GM21381 (cell line): Measurements from ENCODE around the gene TP53I3.
A peak's percentile ranks its signal among the peaks of the same experiment; 100 is the strongest.
"Not testable (repeated sequence)": the region's sequence is repeated elsewhere in the genome, so short reads cannot be mapped to it uniquely, and the experiment has no call there.

ENCODE experiments used
- ATAC-seq: cut with Tn5 transposase; IDR thresholded peaks from one replicate; pipeline ENCODE4 v1.9.1; 2021; ENCODE audit warnings: mild to moderate bottlenecking, moderate library complexity; ENCODE audit not compliant: unreplicated experiment

The TP53I3 gene

DNA sequence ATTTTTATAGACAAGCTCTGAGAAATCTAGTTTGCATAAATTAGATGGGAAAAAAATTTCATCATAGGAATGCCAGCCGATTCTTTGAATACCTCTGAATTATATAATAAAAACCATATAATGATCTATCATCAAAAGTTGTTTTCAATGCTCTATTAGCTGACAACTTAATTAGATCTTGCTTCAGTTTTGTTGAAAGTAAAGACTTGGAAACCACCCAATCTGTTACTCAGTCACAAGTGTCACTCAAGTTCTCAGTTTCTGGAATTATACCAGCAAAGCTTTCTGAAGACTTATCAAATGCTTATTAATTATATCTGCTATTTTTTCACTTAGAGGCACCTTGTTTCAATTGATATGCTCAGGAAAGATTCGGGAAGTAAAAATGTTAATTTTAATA lies 17.4 kb upstream of the TP53I3 start:
- ATAC-seq, result no peak

DNA sequence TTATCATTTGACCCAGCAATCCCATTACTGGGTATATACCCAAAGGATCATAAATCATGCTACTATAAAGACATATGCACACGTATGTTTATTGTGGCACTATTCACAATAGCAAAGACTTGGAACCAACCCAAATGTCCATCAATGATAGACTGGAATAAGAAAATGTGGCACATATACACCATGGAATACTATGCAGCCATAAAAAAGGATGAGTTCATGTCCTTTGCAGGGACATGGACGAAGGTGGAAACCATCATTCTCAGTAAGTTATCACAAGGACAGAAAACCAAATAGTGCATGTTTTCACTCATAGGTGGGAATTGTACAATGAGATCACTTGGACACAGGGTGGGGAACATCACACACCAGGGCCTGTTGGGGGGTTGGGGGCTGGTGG lies 16.1 kb upstream of the TP53I3 start:
- ATAC-seq, result not testable (repeated sequence)

DNA sequence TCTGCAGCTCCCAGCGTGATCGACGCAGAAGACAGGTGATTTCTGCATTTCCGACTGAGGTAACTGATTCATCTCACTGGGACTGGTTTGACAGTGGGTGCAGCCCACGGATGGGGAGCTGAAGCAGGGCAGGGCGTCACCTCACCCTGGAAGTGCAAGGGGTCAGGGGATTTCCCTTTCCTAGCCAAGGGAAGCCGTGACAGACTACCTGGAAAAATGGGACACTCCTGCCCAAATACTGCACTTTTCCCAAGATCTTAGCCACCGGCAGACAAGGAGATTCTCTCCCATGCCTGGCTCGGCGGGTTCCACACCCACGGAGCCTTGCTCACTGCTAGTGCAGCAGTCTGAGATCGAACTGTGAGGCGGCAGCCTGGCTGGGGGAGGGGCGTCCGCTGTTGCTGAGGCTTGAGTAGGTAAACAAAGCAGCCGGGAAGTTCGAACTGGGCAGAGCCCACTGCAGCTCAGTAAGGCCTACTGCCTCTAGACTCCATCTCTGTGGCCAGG lies 10.6 kb upstream of the TP53I3 start:
- not testable (repeated sequence) for ATAC-seq

DNA sequence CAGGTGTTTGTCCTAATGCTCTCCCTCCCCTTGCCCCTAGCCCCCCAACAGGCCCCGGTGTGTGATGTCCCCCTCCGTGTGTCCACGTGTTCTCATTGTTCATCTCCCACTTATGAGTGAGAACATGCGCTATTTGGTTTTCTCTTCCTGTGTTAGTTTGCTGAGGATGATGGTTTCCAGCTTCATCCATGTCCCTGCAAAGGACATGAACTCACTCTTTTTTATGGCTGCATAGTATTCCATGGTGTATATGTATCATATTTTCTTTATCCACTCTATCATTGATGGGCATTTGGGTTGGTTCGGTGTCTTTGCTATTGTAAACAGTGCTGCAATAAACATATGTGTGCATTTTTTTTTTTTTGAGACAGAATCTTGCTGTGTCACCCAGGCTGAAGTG lies 8.6 kb upstream of the TP53I3 start:
- ATAC-seq, result not testable (repeated sequence)

DNA sequence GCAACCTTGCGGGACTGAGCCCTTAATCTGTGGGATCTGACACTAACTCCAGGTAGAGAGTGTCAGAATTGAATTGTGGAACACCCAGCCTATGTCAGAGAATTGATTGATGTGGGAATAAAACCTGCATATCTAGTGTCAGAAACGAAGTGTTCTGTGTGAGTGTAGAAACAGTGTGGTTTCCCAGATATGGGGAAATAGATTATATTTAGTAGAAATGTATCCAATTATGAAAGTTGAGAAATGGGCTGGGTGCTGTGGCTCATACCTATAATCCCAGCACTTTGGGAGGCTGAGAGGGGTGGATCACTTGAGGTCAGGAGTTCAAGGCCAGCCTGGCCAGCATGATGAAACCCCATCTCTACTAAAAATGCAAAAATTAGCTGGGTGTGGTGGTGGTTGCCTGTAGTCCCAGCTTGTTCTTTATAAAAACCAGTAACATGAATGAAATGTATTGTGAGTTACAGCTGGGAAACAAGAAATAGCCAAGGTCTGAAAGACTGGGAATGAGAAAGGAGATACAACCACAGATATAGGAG lies 4.3 kb upstream of the TP53I3 start:
- ATAC-seq, result no peak

DNA sequence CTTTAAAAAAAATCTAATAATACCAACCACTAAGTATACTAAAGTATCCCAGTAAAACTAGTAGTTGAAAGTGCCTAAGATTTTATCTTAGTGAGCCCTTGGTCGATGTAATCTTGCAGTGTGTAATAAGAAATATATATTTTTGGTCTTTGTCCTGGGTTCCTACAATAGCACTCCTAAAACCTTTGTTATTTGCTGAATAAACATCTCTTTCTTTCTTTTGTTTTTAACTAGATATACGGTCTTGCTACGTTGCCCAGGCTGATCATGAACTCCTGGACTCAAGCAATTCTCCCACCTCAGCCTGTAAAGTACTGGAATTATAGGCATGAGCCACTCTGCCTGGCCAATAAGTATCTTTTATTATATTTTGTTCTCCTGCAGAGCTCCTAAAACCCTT lies 2.4 kb upstream of the TP53I3 start:
- no peak for ATAC-seq

DNA sequence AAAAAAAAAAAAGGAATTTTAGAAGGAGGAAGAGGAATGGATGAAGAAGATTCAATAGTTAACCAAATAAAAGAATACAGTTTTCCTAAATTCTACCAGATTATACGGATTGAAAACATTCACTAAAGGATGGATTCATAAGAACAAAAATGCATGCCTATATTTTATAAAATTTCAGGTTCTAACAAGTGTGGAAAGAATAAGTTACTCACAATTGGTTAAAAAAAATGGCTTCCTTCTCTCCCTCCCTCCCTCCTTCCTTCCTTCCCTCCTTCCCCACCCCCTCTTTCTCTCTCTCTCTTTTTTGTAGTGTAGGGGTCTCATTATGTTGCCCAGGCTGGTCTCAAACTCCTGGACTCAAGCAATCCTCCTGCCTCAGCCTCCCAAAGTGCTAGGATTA lies 1.6 kb upstream of the TP53I3 start:
- no peak for ATAC-seq

DNA sequence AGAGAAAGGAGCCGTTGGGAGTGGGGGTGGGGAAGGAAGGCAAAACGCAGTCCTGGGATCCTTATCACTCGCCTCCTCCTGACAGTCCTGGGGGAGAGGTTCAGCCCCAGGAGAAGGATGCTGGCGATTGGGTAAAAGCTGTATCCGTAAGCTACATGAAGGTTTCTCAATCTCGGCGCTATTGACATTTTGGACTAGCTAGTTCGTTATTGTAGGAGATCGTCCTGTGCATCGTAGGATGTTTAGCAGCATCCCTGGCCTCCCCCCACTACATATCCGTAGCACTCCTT lies 511 bp upstream of the TP53I3 start:
- ATAC-seq, result no peak

DNA sequence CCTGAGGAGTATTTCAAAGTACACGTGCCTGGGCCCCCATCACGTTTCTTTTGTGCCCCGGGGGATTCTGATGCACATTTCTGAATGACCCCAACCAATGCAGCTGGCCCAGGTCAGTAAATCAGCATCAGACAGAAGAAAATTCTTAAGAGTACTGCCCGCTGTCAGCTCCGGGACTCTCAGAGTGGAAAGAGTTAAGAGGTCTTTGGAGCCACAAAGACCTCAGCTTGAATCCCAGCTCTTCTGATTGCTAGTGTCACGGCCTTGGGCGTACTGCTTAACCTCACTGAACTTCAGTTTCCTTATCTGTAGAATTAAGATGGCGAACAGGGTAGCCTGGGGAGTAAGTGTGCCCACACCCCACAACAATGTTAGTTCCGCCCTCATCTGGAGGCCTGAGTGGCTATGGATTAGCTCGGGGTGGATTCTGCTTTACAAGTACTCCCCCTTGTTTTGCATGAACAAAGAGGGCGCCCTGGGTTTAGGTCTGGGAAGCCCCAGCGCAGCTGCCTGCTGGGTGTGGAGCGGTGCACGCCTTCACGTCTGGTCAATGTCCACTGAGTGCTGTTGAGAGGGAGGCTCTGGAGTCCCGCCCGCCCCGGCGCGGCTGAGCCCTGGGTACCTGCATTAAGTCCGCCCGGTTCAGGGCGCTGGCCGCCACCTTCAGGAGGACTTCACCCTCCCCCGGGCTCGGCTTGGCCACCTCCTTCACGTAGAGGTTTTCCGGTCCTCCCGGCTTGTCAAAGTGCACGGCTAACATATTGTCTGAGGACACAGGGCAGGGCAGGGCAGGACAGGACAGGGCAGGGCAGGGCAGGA lies 858 bp downstream of the TP53I3 start:
- peak; percentile 78 for ATAC-seq

DNA sequence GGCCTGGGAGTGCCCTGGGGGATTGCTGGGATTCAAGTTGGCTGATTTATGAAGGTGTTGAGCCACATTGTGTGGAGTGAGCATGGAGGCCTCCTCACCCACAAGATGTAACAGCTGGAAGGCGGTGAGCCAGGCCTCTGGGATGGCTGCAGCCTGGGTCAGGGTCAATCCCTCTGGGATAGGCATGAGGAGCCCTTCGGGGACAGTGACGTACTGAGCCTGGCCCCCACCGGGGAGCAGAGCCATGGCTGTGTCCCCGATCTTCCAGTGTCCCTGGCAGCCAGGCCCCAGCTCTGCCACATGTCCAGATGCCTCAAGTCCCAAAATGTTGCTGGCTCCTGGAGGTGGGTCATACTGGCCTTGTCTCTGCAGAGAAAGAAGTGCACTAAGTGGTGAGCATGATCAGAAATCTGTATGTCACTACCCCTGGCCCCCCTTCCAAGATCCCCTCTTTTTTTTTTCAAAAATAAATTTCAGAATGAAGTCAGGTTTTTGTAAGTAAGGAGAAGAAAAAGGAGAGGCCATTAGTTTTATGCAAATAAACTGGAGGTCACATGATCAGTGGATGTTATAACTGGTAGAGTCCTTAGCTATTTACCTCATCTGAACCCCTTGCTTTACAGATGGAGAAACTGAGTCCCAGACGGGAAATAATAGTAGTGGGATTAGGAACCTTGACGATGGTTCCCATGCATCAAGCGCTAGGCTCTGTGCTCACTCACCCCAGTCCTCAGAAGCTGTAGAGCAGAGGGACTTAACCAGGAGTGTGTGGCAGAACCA lies 1.7 kb downstream of the TP53I3 start:
- no peak for ATAC-seq

DNA sequence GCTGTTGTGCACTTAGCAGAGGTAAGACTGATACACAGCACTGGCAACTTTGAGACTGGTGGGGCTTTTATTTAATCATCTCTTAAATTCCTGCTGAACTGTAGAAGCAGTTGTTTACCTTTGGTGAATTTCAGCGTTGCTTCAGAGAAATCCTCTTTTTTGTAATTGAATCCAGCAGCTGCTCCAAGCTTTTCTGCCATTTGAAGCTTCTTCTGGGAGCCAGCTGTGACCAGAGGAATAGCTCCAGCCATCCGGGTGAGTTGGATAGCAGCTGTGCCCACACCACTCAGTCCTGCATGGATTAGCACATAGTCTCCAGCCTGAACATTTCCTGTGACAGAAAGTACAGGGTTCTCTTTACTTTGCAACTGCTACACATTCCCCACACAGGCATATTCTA lies 3.9 kb downstream of the TP53I3 start:
- no peak for ATAC-seq

DNA sequence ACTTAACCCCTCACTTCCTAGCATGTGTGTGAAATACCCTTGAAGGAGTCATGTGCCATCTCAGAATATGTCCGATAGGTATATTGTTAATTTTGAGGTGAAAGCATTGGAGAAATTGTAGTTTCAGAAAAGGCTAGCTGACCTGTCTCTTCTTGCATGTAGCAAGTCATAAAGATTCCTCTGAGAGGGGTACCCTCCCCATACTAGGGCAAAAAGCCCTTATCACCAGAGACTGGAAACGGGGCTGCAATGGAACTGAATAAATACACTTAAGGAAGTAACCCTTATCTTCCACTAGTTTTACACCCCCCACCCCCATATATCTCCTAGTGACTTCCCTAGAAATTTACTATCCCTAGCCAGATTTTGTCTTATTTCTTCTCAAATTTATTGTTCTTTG lies 6.8 kb downstream of the TP53I3 start:
- ATAC-seq, result no peak

DNA sequence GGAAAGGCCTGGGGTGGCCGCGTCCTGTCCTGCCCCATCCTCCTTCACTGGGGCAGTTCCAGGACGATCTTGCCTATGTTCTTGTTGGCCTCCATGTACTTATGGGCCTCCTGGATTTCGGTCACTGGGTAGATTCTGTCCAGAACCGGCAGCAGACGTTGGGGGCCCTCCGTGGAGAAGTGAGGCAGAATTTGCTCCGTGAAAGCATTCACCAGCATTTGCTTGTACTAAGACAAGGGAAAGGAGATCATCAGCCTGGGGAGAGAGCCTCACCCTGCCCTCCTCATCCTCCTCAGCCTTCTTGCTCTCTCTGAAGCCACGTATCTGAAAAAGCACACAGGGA lies 7.1 kb downstream of the TP53I3 start:
- ATAC-seq, result no peak

DNA sequence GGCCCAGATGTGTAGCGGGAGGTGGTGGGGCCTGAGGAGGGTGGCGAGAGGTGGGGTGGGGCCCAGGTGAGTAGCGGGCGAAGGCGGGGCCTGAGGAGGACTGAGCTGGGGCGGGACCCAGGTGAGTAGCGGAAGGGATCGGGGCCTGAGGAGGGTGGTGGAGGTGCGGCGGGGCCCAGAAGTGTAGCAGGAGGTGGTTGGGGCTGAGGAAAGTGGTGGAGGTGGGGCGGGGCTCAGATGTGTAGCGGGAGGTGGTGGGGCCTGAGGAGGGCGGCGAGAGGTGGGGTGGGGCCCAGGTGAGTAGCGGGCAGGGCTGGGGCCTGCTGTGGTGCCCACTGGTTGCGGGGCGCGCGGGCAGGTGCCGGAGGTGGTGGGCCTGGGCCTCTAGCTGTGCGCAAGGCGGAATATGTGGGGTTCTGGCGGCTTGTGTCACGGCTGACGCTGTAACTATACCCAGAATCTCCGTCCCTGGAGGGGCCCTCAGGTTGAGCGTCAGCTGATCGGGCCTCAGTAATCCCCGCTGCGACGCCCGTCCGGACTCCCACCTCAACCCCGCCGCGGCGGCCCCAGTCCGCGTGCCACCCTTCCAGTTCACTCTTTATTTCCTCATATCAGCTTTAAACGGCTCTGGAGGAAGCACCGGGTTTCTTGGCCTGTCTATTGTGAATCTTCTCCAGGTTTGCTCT lies 7.6 kb downstream of the TP53I3 start:
- ATAC-seq, result peak; percentile 9

DNA sequence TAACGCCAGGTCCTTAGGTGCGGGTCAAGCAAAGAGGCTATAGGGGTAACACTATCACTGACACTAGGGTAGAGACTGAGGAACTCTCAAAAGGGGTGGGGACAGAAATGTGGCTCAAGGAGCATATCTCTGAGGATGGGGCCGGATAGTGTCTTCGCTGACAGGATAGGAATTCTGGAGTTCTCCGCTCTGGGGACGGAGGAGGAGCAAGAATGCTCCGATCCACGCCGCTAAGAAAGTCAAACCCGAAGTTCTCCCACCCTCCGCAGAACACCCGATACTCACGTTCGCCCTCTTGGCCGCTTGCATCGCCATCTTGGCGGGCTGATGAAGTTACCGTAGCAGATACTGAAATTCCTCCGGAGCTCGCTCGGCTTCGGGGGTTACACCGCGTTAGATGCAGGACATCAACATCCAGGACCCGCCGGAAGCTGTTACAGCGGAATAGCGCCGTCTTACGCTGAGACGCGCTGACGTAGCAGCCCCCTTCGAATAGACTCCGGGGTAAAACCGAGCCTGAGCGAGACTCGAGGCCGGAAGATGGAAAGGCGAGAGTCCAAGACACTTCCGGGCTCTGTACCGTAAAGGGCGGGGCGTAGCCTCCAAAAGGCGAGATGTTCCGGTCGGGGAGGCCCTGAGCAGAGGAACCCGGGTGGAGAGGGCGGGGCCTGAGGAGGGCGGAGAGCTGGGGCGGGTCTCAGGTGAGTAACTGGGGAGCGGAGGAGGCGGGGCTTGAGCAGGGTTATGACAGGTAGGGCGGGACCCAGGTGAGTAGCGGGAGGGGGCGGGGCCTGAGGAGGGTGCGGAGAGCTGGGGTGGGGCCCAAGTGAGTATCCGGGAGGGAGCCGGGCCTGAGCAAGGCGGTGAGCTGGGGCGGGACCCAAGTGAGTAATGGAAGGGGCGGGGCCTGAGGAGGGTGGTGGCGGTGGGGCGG lies 8.5 kb downstream of the TP53I3 start, which contains the start of gene SF3B6:
SF3B6 (minus strand) TSS at position 412 of the 934 bp plus-strand sequence; CDS start at position 315, 97 bp downstream.
- ATAC-seq, result peak; percentile 93

DNA sequence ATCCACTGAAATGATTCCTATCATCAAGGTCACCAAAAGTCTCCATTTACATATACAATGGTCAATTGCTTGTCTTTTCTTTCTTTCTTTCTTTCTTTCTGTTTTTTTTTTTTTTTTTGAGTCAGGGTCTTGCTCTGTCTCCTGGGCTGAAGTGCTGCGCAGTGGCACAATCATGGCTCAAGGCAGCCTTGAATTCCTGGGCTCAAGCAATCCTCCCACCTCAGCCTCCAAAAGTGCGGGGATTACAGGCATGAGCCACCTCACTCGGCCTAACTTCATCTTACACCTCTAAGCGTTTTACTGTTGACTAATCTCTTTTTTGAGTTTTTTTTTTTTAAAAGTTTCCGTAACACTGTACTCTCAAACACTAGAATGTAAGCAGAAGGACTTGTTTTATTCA lies 9.4 kb downstream of the TP53I3 start:
- no peak for ATAC-seq

DNA sequence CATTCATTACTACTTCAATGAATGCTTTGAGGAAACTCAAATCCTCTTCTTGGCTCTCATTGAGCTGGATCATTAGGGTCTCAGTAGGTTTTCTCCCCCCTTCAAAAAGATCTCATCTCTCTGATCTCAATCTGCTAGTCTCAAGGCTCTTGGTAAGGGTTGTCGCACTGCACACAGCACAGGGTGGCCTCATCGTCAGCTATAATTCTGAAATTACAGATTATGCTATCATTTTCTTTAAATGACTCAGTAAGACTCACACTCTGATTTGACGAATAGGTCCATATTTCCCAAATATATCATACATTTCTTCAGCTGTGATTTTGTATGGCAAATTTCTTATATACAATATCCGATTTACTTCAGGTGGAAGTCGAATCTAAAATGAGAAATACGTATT lies 10.8 kb downstream of the TP53I3 start:
- no peak for ATAC-seq

DNA sequence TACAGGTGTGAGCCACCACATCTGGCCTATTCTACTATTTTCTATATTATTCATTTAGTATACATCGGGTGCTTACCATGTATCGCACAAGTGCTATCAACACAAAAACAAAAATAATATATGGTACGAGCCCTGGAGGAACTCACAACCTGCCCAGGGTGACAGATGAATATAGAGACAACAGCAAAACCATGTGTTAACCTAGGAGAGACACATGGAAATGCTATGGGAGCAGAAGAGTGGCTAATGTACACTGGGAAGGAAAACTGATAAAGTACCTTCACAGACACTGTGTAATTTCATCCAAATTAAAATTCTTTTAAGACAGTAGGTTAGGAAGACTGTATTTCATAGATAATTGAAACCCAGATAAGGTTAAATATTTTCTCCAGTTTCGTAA lies 12.4 kb downstream of the TP53I3 start:
- no peak for ATAC-seq

DNA sequence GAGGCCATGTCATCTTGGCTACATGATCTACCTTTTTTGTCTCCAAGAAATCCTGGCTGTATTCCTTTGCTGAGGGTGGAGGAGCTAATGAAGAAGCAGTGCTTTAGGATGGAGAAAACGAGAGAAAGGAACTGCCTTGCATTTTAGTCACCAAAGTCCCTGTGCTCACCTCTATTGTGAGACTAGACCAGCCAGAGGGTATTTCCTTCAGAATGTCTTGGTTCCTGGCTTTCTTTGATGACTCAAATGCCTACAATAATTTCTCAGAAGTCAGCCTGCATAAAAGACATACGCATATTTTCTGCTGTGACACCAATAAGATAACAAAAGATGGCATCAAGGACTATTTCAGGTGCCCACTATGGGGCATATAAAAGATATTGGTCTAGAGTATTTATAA lies 19.3 kb downstream of the TP53I3 start:
- no peak for ATAC-seq

DNA sequence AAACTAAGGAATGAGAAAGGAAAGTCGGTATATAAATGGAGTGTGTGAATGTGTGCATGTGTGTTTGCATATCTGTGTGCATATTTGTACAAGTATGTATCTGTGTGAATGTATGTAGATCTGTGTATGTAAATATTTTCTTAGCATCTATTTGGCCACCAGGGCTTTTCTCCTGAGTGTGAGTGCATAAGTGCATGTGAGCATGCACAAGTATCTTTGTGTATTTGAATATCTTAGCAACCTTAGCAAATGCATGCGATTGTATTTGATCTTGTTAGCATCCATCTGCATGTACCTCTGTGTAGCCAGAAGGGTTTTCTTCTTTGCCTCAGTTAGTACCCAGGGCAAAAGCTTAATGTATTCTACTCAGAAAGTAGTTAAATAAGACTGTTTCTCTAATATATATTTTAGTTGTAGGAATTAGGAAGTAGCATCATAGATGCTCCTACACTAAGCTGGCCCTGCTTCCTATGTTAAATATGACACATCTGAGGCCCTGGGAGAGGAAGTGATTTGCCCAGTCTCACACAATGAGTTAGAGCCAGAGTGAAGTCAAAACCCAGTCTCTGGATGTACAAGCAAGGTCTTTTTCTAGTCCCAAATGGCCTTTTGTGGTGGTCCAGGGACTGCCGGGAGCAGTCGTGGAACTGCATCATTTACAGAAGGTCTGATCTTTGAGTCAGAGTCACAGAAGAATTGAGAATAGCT lies 25.9 kb downstream of the TP53I3 start:
- ATAC-seq, result no peak
